PC-3 (cell line): ENCODE results near the gene NR2F2. TPM values are rescaled to one million over a fixed set of nuclear protein-coding genes. Genes with fewer than 3 reads are reported as not detected.

ENCODE experiments used
- ATAC-seq: fragments of 200-7000 bp; cut with Tn5 transposase; 2 replicates; pipeline ENCODE4 v1.9.1; 2020; ENCODE audit warnings: mild to moderate bottlenecking, moderate library complexity
- BruUV-seq: library from RNA; stranded (reverse); fragments of 400-500 nt; replicated peaks from 2 replicates; lab custom pipeline; 2021; lab: Mats Ljungman, UMichigan
- CTCF ChIA-PET: fragments of 300-600 bp; sonication (Branson Sonifier 250); formaldehyde crosslinking; loops from one replicate; lab custom pipeline; 2022; ENCODE audit warnings: antibody characterized with exemption; lab: Charles Lee
- POLR2A ChIA-PET: fragments of 300-600 bp; sonication (Branson Sonifier 250); formaldehyde crosslinking; loops from one replicate; lab custom pipeline; 2022; ENCODE audit warnings: antibody characterized with exemption; ENCODE audit not compliant: unreplicated experiment; lab: Charles Lee
- DNase-seq: peaks from one replicate; pipeline ENCODE4 v3.0.0-alpha.2; 2015
- H2AFZ ChIP-seq: fragments of 300-600 bp; sonication (generic); 2 replicates; pipeline ENCODE4 v1.6.0; 2016; ENCODE audit warnings: antibody characterized with exemption, low read length
- H3F3A ChIP-seq: fragments of 300-600 bp; sonication (generic); one replicate; pipeline ENCODE4 v1.6.0; 2017; ENCODE audit warnings: antibody characterized with exemption, low read length, control low read depth, mild to moderate bottlenecking; ENCODE audit not compliant: unreplicated experiment
- H3K27ac ChIP-seq: fragments of 300-600 bp; sonication (generic); 2 replicates; pipeline ENCODE4 v1.5.1; 2016; ENCODE audit warnings: mild to moderate bottlenecking, low read length
- H3K27me3 ChIP-seq: fragments of 300-600 bp; sonication (generic); 2 replicates; pipeline ENCODE4 v1.6.1; 2016; ENCODE audit warnings: low read length, mixed read lengths
- H3K36me3 ChIP-seq: fragments of 300-600 bp; sonication (generic); 2 replicates; pipeline ENCODE4 v1.6.1; 2016; ENCODE audit warnings: low read depth, mixed run types, low read length, mixed read lengths
- H3K4me1 ChIP-seq: fragments of 300-600 bp; sonication (generic); 2 replicates; pipeline ENCODE4 v1.5.1; 2016; ENCODE audit warnings: low read length; ENCODE audit not compliant: insufficient read depth
- H3K4me2 ChIP-seq: fragments of 300-600 bp; sonication (generic); 2 replicates; pipeline ENCODE4 v1.6.0; 2016; ENCODE audit warnings: low read length
- H3K4me3 ChIP-seq: fragments of 300-600 bp; sonication (generic); 2 replicates; pipeline ENCODE4 v1.5.1; 2016; ENCODE audit warnings: mild to moderate bottlenecking, low read length, mixed read lengths
- H3K79me2 ChIP-seq: fragments of 300-600 bp; sonication (generic); 2 replicates; pipeline ENCODE4 v1.6.1; 2017; ENCODE audit warnings: low read length, mixed read lengths
- H3K9ac ChIP-seq: fragments of 300-600 bp; sonication (generic); 2 replicates; pipeline ENCODE4 v1.6.0; 2016; ENCODE audit warnings: mild to moderate bottlenecking, low read length
- H3K9me2 ChIP-seq: fragments of 300-600 bp; sonication (generic); replicated peaks from 2 replicates; pipeline ENCODE4 v1.6.1; 2016; ENCODE audit warnings: mixed run types, low read length, mixed read lengths
- H3K9me3 ChIP-seq: fragments of 300-600 bp; sonication (generic); 2 replicates; pipeline ENCODE4 v1.6.1; 2016; ENCODE audit warnings: low read length, mixed read lengths
- H4K20me1 ChIP-seq: fragments of 300-600 bp; sonication (generic); 2 replicates; pipeline ENCODE4 v1.6.1; 2016; ENCODE audit warnings: low read length, mixed read lengths
- CTCF ChIP-seq: fragments of 300-600 bp; sonication (generic); conservative IDR thresholded peaks from 2 replicates; pipeline ENCODE4 v1.5.1; 2017; ENCODE audit warnings: antibody characterized with exemption, low read depth, mild to moderate bottlenecking, low read length
- EZH2 ChIP-seq: fragments of 300-600 bp; sonication (generic); IDR thresholded peaks from one replicate; pipeline ENCODE4 v1.6.1; 2017; ENCODE audit warnings: antibody characterized with exemption, mild to moderate bottlenecking, low read length; ENCODE audit not compliant: unreplicated experiment
- EZH2phosphoT487 ChIP-seq: fragments of 300-600 bp; sonication (generic); IDR thresholded peaks from 2 replicates; pipeline ENCODE4 v1.6.1; 2018; ENCODE audit warnings: mild to moderate bottlenecking, antibody characterized with exemption, low read length, borderline replicate concordance
- intact Hi-C: fragments of 100-400 bp; cut with micrococcal nuclease; formaldehyde crosslinking; loops from 2 replicates; pipeline ENCODE4 v1.9.0; 2023
- total RNA-seq: library from RNA; depleted of rRNA; stranded (reverse); fragments of >200 nt; gene quantifications from 2 replicates; pipeline ENCODE4 v1.2.3, GENCODE V29; 2014

NR2F2 gene
- total RNA-seq, 1 experiment from 2014 or later, result 19.6 TPM

- intact Hi-C loops, result loop anchor here (10.0 kb wide), 1 partner anchor 881 kb away; no protein-coding TSS in a partner anchor
- peak; percentile 6 for ATAC-seq
- peaks cover 6% of the 10 kb centered on the region for H3K4me1 ChIP-seq
- no peaks in the 10 kb centered on the region for H3F3A ChIP-seq
- no TSS peak for BruUV-seq
- TF ChIP-seq CTCF (no peak), EZH2 (no peak)
- H3K27ac ChIP-seq, result no peak overlapping the region
- H3K79me2 ChIP-seq, result 0 out of 2 replicates have a peak, but pooled peaks cover 8% of the 10 kb centered on the region
- H3K9me2 ChIP-seq, result no peaks in the 10 kb centered on the region
- no peaks in the 10 kb centered on the region for H3K27me3 ChIP-seq
- POLR2A ChIA-PET, result no interaction called here
- H4K20me1 ChIP-seq, result no peaks in the 10 kb centered on the region
- peak overlapping the region; percentile 73 for H3K4me3 ChIP-seq
- H3K4me2 ChIP-seq, result peak overlapping the region; percentile 87
- peak overlapping the region; percentile 83 for H2AFZ ChIP-seq
- CTCF ChIA-PET, result no interaction called here
- H3K36me3 ChIP-seq, result no peaks in the 10 kb centered on the region
- H3K9me3 ChIP-seq, result no peaks in the 10 kb centered on the region
- H3K9ac ChIP-seq, result peak overlapping the region; percentile 48
- peak; percentile 22 for DNase-seq
Measured at GRCh38 chr15:96353930-96354730, 23.6 kb downstream of the NR2F2 start.

- DNase-seq (peak; percentile 69), ATAC-seq (peak; percentile 44)
- Histone ChIP-seq H3K79me2 (0 out of 2 replicates have a peak, but pooled peaks cover 4% of the 10 kb centered on the region), H3F3A (no peaks in the 10 kb centered on the region), H4K20me1 (no peaks in the 10 kb centered on the region), H3K4me3 (peak overlapping the region; percentile 73), H2AFZ (peak overlapping the region; percentile 83), H3K9me2 (no peaks in the 10 kb centered on the region), H3K9me3 (no peaks in the 10 kb centered on the region), H3K9ac (peak overlapping the region; percentile 48), H3K36me3 (no peaks in the 10 kb centered on the region), H3K4me1 (peaks cover 6% of the 10 kb centered on the region), H3K27me3 (no peaks in the 10 kb centered on the region), H3K4me2 (peak overlapping the region; percentile 87), H3K27ac (no peak overlapping the region)
- intact Hi-C loops, result loop anchor here (10.0 kb wide), 1 partner anchor 880 kb away; no protein-coding TSS in a partner anchor
- no peak for TF ChIP-seq EZH2phosphoT487
- no peak for TF ChIP-seq EZH2
- TF ChIP-seq CTCF, result peak; percentile 52
- ChIA-PET POLR2A (interaction anchor here (0.5 kb wide), 1 partner anchor 35 kb away, joined by 5 read pairs; no protein-coding TSS in a partner anchor), CTCF (no interaction called here)
- no TSS peak for BruUV-seq
Measured at GRCh38 chr15:96354731-96355567, 24.4 kb downstream of the NR2F2 start.
